ENCODE results near the gene KBTBD7. TPM values are rescaled to one million over a fixed set of nuclear protein-coding genes. Genes with fewer than 3 reads are reported as not detected.

KBTBD7 gene
- total and polyA plus RNA-seq, 9 of the 15 experiments (the other 6 are each of a cell fraction or from before 2014, with no cell fraction given): 1.8 to 4.4 (median 3.3) TPM

DNA sequence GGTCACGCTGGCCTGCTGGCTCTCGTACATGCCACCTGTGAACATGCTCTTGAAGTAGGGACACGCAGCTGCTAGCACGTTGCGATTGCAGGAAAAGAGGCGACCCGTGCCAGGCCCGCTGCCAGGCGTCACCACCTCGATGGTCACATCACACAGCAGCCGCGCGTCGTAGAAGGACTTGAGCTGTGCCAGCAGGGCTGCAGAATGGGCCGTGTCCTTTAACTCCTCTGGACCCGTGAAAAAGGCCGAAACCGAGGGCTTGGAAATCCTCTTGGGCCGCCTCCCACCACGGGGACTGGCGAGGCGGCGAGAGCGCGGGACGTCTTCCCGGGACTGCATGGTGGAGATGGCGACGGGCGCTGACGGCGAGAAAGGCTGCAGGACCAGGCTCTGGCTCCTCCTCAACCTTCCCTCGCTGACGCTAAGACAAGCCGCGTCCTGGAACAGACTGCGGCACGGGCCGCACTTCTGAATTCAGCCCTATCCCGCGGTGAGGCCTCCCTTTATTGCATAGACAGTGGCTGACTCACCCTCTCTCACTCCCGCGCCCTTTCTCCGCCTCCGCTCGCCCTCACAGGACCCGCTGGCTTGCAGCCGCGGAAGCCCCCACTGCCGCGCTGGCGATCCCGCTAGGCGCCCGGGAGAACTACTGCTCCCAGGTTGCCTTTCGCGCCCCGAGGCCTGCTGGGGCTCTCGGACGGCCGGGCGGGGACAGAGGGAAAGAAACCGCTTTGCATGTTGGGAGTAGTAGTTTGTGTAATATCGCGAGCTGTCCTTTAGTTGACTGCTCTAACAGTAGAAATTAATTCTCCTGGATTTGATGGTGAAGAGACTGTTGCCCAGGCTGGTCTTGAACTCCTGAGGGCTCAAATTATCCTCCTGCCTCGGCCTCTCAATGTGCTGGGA is at the start of gene KBTBD7 (continued):
- TF ChIP-seq HDAC3 (IDR thresholded peaks at IDR 0.05; ENCODE audit: borderline replicate concordance, partially characterized antibody) (no peak), ZNF318 (IDR thresholded peaks at IDR 0.05; ENCODE audit: borderline replicate concordance in 1 of 2, low read depth in 1 of 2) (no peak), ZNF408 (CRISPR knock-in tag; IDR thresholded peaks at IDR 0.05; ENCODE audit: low read depth) (no peak), ETS1 (conservative IDR thresholded peaks at IDR 0.05; ENCODE audit: control insufficient read depth, low read depth, low read length) (peak; percentile 96; the same call in 1 of the 2 replicates), PHF8 (IDR thresholded peaks at IDR 0.05; ENCODE audit: borderline replicate concordance, low read length) (peak; percentile 84), SRF (CRISPR knock-in tag; IDR thresholded peaks at IDR 0.05) (peak in 1 of 2 experiments; percentile 10; a peak in 1 of 4 replicates), THAP12 (CRISPR knock-in tag; IDR thresholded peaks at IDR 0.05) (no peak), XRCC3 (IDR thresholded peaks at IDR 0.05) (no peak)
- TF ChIP-seq, protein P1, sequence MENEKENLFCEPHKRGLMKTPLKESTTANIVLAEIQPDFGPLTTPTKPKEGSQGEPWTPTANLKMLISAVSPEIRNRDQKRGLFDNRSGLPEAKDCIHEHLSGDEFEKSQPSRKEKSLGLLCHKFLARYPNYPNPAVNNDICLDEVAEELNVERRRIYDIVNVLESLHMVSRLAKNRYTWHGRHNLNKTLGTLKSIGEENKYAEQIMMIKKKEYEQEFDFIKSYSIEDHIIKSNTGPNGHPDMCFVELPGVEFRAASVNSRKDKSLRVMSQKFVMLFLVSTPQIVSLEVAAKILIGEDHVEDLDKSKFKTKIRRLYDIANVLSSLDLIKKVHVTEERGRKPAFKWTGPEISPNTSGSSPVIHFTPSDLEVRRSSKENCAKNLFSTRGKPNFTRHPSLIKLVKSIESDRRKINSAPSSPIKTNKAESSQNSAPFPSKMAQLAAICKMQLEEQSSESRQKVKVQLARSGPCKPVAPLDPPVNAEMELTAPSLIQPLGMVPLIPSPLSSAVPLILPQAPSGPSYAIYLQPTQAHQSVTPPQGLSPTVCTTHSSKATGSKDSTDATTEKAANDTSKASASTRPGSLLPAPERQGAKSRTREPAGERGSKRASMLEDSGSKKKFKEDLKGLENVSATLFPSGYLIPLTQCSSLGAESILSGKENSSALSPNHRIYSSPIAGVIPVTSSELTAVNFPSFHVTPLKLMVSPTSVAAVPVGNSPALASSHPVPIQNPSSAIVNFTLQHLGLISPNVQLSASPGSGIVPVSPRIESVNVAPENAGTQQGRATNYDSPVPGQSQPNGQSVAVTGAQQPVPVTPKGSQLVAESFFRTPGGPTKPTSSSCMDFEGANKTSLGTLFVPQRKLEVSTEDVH (IDR thresholded peaks at IDR 0.05; ENCODE audit: low read depth, partially characterized antibody): no peak
